ENCODE data around the gene LAMA1.

The LAMA1 gene

GRCh38 chr18:7141287-7141686 is 23.7 kb upstream of the LAMA1 start:
- H2BK15ac ChIP-seq (ENCODE audit: low read depth, poor library complexity, severe bottlenecking): no peak overlapping the region
- no peaks in the 10 kb centered on the region for H3K4me1 ChIP-seq (ENCODE audit: control insufficient read depth, insufficient read depth, low read depth, low read length)
- H4K8ac ChIP-seq (ENCODE audit: low read length): no peak overlapping the region
- no peak overlapping the region for H3K14ac ChIP-seq (ENCODE audit: low read length in 2 of 2)
- no peak for DNase-seq
- no peak overlapping the region for H2AFZ ChIP-seq (ENCODE audit: low read depth, low read length)
- no peak overlapping the region for H2BK5ac ChIP-seq (ENCODE audit: low read depth, low read length, poor library complexity, severe bottlenecking)
- no peaks in the 10 kb centered on the region for H3K27me3 ChIP-seq (ENCODE audit: control insufficient read depth in 1 of 2, insufficient read depth in 1 of 2, low read length in 2 of 2)
- H3K23ac ChIP-seq (ENCODE audit: low read length in 2 of 2): no peak overlapping the region
- no peak overlapping the region for H3K27ac ChIP-seq (ENCODE audit: low read length, poor library complexity, severe bottlenecking)
- no peak overlapping the region for H3K4me3 ChIP-seq (ENCODE audit: insufficient read depth in 1 of 2, low read depth in 1 of 2, low read length in 2 of 2)
- H3K4ac ChIP-seq (ENCODE audit: low read depth in 1 of 2, low read length in 2 of 2): no peak overlapping the region
- H3K9ac ChIP-seq (ENCODE audit: low read length): no peak overlapping the region
- H3K4me2 ChIP-seq (ENCODE audit: low read length, poor library complexity, severe bottlenecking): no peak overlapping the region
- no peaks in the 10 kb centered on the region for H3K9me3 ChIP-seq (ENCODE audit: control insufficient read depth, low read length)
- no peak overlapping the region for H2BK120ac ChIP-seq (ENCODE audit: low read depth, low read length)
- H2AK5ac ChIP-seq (ENCODE audit: low read length, severe bottlenecking): no peak overlapping the region
- H3K79me1 ChIP-seq (replicated peaks; ENCODE audit: low read length, poor library complexity, severe bottlenecking): no peaks in the 10 kb centered on the region
- no peak overlapping the region for H3K18ac ChIP-seq (ENCODE audit: low read depth in 1 of 2, low read length in 2 of 2)
- H4K91ac ChIP-seq (ENCODE audit: low read length): no peak overlapping the region
- H3K36me3 ChIP-seq (ENCODE audit: control insufficient read depth in 1 of 2, insufficient read depth in 2 of 2, low read depth in 1 of 2, low read length in 2 of 2): no peaks in the 10 kb centered on the region
- no peak overlapping the region for H2BK12ac ChIP-seq (ENCODE audit: low read length in 2 of 2)

- H3K14ac ChIP-seq (ENCODE audit: low read length in 2 of 2): no peak overlapping the region
These were observed 21.8 kb upstream of the LAMA1 start for GRCh38 chr18:7139409-7139808.

DNA sequence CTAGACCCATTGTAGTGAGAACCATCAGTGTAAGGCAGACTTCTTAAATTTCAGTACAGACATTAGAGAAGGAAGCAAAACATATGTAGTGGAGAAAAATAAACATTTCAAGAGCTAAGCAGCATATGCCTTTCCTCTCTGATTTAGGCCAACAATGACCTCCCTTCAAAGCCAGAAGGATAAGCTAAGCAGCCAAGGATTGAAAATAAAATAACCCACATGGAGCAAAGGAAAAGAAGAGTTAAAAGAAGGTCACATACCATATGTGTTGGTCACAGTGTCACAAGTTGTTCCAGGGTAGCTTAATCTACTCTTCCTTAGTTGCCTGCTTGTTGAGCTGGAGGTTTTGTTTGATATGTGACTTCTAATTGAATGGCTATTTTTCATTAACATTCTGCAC is 15.6 kb upstream of the LAMA1 start:
- H2BK12ac ChIP-seq (ENCODE audit: low read length in 2 of 2): no peak overlapping the region
- H3K4me1 ChIP-seq (ENCODE audit: control insufficient read depth, insufficient read depth, low read depth, low read length): no peaks in the 10 kb centered on the region
- H3K27ac ChIP-seq (ENCODE audit: low read length, poor library complexity, severe bottlenecking): no peak overlapping the region
- DNase-seq: peak; percentile 30
- no peak overlapping the region for H3K23ac ChIP-seq (ENCODE audit: low read length in 2 of 2)
- no peak overlapping the region for H2BK120ac ChIP-seq (ENCODE audit: low read depth, low read length)
- H3K79me1 ChIP-seq (replicated peaks; ENCODE audit: low read length, poor library complexity, severe bottlenecking): no peaks in the 10 kb centered on the region
- no peak overlapping the region for H4K91ac ChIP-seq (ENCODE audit: low read length)
- no peaks in the 10 kb centered on the region for H3K9me3 ChIP-seq (ENCODE audit: control insufficient read depth, low read length)
- no peak overlapping the region for H2AFZ ChIP-seq (ENCODE audit: low read depth, low read length)
- peak overlapping the region; percentile 20 for H3K9ac ChIP-seq (ENCODE audit: low read length)
- H3K36me3 ChIP-seq (ENCODE audit: control insufficient read depth in 1 of 2, insufficient read depth in 2 of 2, low read depth in 1 of 2, low read length in 2 of 2): no peaks in the 10 kb centered on the region
- no peak overlapping the region for H4K8ac ChIP-seq (ENCODE audit: low read length)
- no peak overlapping the region for H3K14ac ChIP-seq (ENCODE audit: low read length in 2 of 2)
- H3K18ac ChIP-seq (ENCODE audit: low read depth in 1 of 2, low read length in 2 of 2): no peak overlapping the region
- H2AK5ac ChIP-seq (ENCODE audit: low read length, severe bottlenecking): no peak overlapping the region
- H3K4me2 ChIP-seq (ENCODE audit: low read length, poor library complexity, severe bottlenecking): no peak overlapping the region
- H2BK15ac ChIP-seq (ENCODE audit: low read depth, poor library complexity, severe bottlenecking): no peak overlapping the region
- H3K4ac ChIP-seq (ENCODE audit: low read depth in 1 of 2, low read length in 2 of 2): no peak overlapping the region
- H2BK5ac ChIP-seq (ENCODE audit: low read depth, low read length, poor library complexity, severe bottlenecking): no peak overlapping the region
- no peak overlapping the region for H3K4me3 ChIP-seq (ENCODE audit: insufficient read depth in 1 of 2, low read depth in 1 of 2, low read length in 2 of 2)
- H3K27me3 ChIP-seq (ENCODE audit: control insufficient read depth in 1 of 2, insufficient read depth in 1 of 2, low read length in 2 of 2): peaks cover 3 to 7% of the 10 kb centered on the region in 2 experiments

More at GRCh38 chr18:7139409-7139808, 21.8 kb upstream of the LAMA1 start:
- H4K91ac ChIP-seq (ENCODE audit: low read length): no peak overlapping the region
- no peak overlapping the region for H3K4ac ChIP-seq (ENCODE audit: low read depth in 1 of 2, low read length in 2 of 2)
- no peak overlapping the region for H3K27ac ChIP-seq (ENCODE audit: low read length, poor library complexity, severe bottlenecking)
- H3K4me2 ChIP-seq (ENCODE audit: low read length, poor library complexity, severe bottlenecking): no peak overlapping the region
- no peak overlapping the region for H3K9ac ChIP-seq (ENCODE audit: low read length)
- H3K27me3 ChIP-seq (ENCODE audit: control insufficient read depth in 1 of 2, insufficient read depth in 1 of 2, low read length in 2 of 2): no peaks in the 10 kb centered on the region
- H3K4me1 ChIP-seq (ENCODE audit: control insufficient read depth, insufficient read depth, low read depth, low read length): no peaks in the 10 kb centered on the region
- DNase-seq: no peak
- H3K9me3 ChIP-seq (ENCODE audit: control insufficient read depth, low read length): no peaks in the 10 kb centered on the region
- H2AFZ ChIP-seq (ENCODE audit: low read depth, low read length): no peak overlapping the region
- no peak overlapping the region for H4K8ac ChIP-seq (ENCODE audit: low read length)
- H3K36me3 ChIP-seq (ENCODE audit: control insufficient read depth in 1 of 2, insufficient read depth in 2 of 2, low read depth in 1 of 2, low read length in 2 of 2): no peaks in the 10 kb centered on the region
- no peak overlapping the region for H3K23ac ChIP-seq (ENCODE audit: low read length in 2 of 2)
- H2BK15ac ChIP-seq (ENCODE audit: low read depth, poor library complexity, severe bottlenecking): no peak overlapping the region
- H2BK12ac ChIP-seq (ENCODE audit: low read length in 2 of 2): no peak overlapping the region
- 100% methylated on average over 1 of the region's 4 CpGs for WGBS
- H2BK120ac ChIP-seq (ENCODE audit: low read depth, low read length): no peak overlapping the region
- no peak overlapping the region for H2AK5ac ChIP-seq (ENCODE audit: low read length, severe bottlenecking)
- no peaks in the 10 kb centered on the region for H3K79me1 ChIP-seq (replicated peaks; ENCODE audit: low read length, poor library complexity, severe bottlenecking)
- no peak overlapping the region for H2BK5ac ChIP-seq (ENCODE audit: low read depth, low read length, poor library complexity, severe bottlenecking)
- H3K4me3 ChIP-seq (ENCODE audit: insufficient read depth in 1 of 2, low read depth in 1 of 2, low read length in 2 of 2): no peak overlapping the region
- no peak overlapping the region for H3K18ac ChIP-seq (ENCODE audit: low read depth in 1 of 2, low read length in 2 of 2)

DNA sequence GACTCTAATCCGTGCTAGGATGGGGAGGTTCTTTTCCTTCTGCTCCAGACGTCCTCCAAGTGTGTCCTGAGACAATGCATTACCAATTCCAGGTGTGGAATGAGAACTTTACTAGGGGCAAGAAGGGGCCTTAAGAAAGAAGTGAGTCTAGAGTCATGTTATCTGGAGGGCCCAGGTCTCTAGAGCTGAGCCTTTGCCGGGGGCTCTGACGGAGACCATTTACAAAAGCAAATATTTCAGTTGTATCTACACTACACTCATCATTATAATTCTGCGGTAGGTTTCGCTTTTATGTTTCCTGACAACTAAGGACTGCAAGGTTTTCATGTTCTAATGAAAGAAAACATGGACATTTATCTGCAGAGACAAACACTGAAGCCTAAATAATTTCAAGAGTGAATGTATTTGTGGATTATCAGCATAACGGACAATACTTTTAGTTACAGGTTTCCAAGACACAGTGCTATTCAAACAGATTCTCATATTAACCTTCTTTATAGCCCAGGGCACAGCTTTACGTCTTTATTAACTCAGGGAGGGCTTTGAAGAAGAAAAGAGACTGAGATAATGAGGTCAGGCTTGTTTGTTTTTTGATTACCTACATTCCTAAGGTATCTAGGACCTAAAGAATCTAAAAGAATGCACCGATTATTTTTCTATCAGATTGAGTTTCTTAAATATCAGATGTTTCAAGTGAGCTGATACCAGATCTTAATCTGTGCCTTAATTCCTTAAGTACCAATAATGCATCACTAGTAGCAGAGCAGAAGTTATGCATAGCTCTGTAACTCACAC is 15.0 kb upstream of the LAMA1 start:
- Histone ChIP-seq H2AK5ac (ENCODE audit: low read length, severe bottlenecking) (no peak overlapping the region), H2BK15ac (ENCODE audit: low read depth, poor library complexity, severe bottlenecking) (no peak overlapping the region), H3K23ac (ENCODE audit: low read length in 2 of 2) (no peak overlapping the region), H3K18ac (ENCODE audit: low read depth in 1 of 2, low read length in 2 of 2) (no peak overlapping the region), H4K91ac (ENCODE audit: low read length) (no peak overlapping the region), H3K27me3 (ENCODE audit: control insufficient read depth in 1 of 2, insufficient read depth in 1 of 2, low read length in 2 of 2) (peaks cover 9 to 13% of the 10 kb centered on the region in 2 experiments), H2BK12ac (ENCODE audit: low read length in 2 of 2) (no peak overlapping the region), H3K4me2 (ENCODE audit: low read length, poor library complexity, severe bottlenecking) (no peak overlapping the region), H3K4ac (ENCODE audit: low read depth in 1 of 2, low read length in 2 of 2) (no peak overlapping the region), H2BK120ac (ENCODE audit: low read depth, low read length) (no peak overlapping the region), H3K14ac (ENCODE audit: low read length in 2 of 2) (no peak overlapping the region), H4K8ac (ENCODE audit: low read length) (no peak overlapping the region), H3K79me1 (replicated peaks; ENCODE audit: low read length, poor library complexity, severe bottlenecking) (no peaks in the 10 kb centered on the region), H3K9ac (ENCODE audit: low read length) (no peak overlapping the region), H2AFZ (ENCODE audit: low read depth, low read length) (no peak overlapping the region), H3K36me3 (ENCODE audit: control insufficient read depth in 1 of 2, insufficient read depth in 2 of 2, low read depth in 1 of 2, low read length in 2 of 2) (no peaks in the 10 kb centered on the region), H3K9me3 (ENCODE audit: control insufficient read depth, low read length) (no peaks in the 10 kb centered on the region), H3K27ac (ENCODE audit: low read length, poor library complexity, severe bottlenecking) (no peak overlapping the region), H3K4me3 (ENCODE audit: insufficient read depth in 1 of 2, low read depth in 1 of 2, low read length in 2 of 2) (no peak overlapping the region), H2BK5ac (ENCODE audit: low read depth, low read length, poor library complexity, severe bottlenecking) (no peak overlapping the region), H3K4me1 (ENCODE audit: control insufficient read depth, insufficient read depth, low read depth, low read length) (no peaks in the 10 kb centered on the region)
- WGBS: 82% methylated on average over 4 of the region's 9 CpGs
- DNase-seq: no peak

All from mesenchymal stem cell (in vitro differentiated cells and primary cell).